ENCODE results near the gene ARFGAP1.

Gene ARFGAP1

DNA sequence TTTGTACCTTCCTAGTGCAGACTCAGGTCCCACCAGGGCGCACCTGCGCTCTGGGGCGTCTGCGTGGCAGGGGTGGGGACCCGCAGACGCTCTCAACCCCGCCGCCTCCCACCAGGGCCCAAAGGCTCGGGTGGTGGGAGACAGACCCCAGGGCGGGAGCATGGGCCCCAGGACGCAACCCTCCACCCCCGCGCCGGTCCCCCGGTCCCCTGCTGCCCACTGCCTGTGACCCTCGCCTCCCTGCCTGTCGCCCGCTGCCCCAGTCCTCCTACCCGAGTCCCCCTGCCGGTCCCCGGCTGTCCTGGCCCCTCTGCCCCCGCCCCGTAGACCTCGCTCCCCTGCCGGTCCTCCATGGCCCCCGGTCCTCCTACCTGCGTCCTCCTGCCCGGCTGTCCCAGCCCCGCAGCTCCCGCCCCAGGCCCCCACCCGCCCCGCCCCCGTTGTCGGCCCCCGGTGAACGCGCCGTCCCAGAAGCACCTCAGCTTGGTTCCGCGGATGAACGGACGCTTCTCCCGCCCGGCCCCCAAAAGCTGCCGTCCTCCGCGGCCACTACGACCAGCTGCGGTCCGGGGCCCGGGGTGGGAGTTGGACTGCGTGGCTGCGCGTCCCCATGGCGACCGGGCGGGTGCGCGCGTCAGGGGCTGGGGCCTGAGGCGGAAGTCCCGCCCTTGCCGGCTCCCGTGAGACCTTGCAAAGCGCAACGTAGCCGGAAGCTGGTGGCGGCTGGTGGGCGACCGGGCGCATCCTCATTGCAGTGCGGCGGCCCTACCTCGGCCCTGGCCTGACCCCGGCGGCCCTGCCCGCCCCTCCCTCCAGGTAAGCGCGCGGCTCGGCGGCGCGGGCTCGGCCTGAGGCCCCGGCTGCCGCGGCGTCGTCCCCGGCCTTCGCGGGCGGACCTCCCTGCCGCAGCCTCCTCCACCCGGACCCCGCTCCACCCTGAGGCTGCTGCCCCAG, at the start of gene ARFGAP1:
ARFGAP1 (plus strand) TSS at position 709 of the 954 bp plus-strand sequence. CDS start 2,768 bp downstream, outside the sequence.
- DNase-seq: peak; percentile 88

DNA sequence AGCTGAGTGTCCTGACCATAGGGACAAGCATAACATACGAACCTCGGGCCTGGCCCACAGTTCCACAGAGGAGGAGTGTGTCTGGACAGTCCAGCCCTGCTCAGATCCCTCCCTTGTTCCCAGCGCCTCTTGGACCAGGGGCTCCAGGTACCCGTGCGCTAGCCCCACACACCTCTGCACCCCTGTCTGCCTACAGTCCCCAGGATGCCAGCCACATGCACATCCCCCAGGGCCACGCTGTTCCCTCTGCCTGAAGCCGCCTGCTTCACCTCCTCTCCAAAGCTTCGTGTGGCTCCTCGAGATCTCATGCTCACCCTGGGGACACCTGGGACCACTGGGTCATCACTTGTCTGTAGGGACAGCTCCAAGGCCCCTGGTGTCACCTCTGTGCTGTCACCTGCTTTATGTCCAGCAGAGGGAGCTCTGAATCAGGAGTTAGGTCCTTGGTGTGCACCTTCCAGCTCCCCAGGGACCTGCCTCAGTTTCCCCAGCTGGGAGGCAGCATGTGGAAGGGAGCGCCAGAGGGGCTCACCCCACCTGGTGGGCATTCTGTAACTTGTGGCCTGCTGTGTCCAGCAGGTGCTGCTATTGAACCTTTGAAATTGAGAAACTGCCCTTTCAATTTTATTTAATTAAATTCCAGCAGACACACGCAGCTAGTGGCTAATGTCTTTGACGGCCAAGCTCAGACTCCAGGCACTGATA, 49.3 kb upstream of the ARFGAP1 start:
- DNase-seq: peak; percentile 56

DNA sequence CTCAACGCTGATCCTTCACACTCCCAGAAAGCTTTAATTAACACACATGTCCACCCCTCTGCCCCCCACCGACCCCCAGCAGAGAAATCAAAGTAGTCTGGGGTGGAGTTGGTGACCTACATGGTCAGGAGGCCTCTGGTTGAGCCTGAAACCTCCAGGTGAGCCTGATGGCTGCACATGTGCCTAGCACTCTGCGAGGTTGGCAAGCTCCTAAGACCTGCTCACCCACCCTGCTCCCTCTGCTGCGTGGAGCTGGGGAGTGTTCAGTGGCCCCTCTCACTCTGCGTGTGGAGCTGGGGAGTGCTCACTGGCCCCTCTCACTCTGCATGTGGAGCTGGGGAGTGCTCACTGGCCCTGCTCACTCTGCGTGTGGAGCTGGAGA, 48.8 kb upstream of the ARFGAP1 start:
- DNase-seq: no peak

DNA sequence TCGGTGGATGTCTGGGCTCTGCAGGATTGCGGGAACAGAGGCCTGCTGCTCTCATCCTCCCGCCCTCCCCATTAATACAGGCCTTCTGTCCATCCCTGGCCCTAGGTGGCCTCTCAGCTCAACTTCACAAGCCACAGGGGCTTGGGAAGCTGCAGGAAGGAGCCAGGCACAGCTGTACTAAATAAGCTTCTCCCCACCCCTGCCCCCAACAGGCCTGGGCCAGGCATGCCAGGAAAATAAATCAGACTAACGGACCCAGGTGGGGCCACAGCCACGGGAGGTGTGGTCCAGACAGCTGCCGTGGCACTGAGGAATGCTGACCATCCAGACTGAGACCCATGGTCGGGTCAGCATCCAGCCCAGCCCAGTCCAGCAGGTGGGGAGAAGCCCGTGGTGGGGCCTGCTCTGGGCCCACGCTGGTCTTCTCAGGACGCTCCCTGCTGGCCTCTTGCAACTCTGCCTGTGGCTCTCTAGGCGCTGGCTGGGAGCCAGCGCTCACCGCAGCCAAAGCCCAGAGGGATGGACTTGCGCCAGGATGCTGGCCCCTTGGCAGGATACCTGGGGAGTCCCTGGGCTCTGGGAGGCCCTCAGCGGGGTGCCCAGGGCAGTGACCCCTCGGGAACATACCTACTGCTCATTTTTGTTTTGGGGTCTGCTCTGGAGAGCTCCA, 48.1 kb upstream of the ARFGAP1 start:
- no peak for DNase-seq

DNA sequence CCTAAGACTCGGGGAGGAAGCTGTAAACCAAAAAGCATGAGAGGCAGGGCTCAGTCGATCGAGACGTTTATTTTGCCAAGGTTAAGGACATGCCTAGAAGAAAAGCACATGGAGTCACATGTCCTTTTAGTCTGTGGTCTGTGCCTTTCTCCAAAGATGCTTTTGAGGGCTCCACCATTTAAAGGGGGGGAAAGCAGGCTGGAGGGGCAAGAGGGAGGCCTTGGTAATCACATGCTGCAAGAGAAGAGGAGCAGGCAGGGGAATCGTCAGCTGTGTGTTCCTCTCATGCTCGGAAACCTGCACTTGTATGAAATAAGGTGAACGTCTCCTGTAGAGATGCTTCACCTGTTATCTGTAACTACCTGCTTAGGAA, 47.5 kb upstream of the ARFGAP1 start:
- DNase-seq: no peak

DNA sequence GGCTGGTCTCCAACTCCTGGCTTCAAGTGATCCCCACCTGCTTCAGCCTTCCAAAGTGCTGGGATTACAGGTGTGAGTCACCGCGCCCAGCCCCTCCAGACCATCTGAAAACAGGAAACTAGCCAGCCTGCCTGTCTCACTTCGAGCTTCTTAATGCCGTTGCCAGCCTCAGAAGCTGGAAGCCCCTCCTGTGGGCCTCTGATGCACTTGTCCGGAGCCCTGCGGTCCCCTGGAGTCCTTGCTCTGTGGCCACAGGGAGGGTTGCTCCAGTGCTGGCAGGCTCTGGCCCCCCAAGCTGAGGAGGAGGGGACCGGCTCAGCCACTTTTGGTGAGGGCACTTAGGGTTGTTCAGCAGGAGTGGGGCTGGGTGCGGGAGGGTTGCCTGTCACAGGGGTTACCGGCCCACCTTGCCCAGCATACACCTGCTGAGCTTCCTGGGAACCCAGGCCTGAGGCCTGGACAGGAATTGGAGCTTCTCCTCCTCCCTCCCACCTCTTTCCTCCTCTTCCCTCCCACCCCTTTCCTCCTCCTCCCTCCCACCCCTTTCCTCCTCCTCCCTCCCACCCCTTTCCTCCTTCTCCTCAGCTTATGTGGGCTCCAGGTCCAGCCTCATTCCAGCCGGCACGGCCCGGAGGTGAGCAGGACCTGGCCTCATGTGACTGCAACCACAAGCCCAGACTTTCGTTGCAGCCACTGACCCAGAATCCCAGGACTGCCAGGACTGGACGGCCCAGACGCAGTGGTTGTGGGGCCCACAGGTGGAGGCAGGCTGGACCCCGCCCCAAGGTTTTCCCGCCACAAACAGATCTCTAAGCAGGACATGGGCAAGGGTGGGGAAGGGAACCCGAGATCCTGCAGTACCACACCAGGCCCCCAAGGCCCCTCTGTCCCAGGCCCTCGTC, 46.3 kb upstream of the ARFGAP1 start:
- no peak for DNase-seq

DNA sequence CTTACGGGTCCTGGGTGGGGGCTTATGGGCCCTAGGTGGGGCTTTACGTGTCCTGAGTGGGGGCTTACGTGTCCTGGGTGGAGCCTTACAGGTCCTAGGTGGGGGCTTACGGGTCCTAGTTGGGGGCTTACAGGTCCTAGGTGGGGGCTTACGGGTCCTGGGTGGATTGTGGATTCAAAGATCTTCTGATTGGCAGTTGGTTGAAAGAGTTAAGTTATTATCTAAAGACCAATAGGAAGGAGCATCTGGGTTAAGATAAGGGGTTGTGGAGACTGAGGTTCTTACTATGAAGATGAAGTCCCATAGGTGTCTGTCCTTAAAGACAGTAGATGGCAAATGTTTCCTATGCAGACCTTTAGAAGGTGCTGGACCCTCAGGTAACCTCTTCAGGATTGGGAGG, 45.4 kb upstream of the ARFGAP1 start:
- no peak for DNase-seq

DNA sequence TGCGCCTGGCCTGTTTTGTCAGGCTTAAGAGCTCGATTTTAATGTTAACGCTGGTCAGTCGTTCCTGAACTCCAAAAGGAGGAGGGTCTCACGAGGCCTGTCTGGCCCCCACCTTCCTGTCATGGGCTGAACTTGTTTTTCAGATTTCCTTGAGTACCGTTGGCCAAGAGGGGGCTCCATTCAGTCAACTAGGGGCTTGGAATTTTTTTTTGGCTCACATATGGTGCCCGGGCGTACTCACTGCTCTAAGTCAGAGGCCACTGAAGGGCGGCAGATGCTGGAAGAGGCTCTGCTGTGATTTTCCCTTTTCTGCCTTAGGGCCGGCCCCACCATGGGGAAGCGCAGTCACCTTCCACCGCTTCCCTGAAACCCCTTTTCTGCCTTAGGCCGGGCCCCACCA, 43.8 kb upstream of the ARFGAP1 start:
- DNase-seq: no peak

DNA sequence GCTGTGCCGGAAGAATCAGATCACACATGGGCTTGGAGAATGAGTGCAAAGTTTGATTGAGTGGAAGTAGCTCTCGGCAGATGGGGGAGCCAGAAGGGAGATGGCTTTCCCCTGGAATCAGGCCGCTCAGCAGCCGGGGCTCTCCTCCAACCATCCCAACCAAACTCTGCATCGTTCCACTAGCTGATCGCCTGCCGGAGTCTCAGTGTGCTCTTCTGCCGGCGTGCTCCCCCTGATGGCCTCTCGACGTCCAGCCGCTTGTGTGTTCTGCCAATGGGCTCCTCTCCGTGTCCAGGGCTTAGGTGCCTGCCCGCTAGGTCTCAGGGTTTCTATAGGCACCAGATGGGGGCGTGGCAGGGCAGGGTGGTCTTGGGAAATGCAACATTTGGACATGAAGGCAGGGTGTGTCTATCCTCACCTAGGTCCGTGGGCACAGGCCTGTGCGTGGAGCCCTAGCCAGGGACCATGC, 41.8 kb upstream of the ARFGAP1 start:
- DNase-seq: no peak

DNA sequence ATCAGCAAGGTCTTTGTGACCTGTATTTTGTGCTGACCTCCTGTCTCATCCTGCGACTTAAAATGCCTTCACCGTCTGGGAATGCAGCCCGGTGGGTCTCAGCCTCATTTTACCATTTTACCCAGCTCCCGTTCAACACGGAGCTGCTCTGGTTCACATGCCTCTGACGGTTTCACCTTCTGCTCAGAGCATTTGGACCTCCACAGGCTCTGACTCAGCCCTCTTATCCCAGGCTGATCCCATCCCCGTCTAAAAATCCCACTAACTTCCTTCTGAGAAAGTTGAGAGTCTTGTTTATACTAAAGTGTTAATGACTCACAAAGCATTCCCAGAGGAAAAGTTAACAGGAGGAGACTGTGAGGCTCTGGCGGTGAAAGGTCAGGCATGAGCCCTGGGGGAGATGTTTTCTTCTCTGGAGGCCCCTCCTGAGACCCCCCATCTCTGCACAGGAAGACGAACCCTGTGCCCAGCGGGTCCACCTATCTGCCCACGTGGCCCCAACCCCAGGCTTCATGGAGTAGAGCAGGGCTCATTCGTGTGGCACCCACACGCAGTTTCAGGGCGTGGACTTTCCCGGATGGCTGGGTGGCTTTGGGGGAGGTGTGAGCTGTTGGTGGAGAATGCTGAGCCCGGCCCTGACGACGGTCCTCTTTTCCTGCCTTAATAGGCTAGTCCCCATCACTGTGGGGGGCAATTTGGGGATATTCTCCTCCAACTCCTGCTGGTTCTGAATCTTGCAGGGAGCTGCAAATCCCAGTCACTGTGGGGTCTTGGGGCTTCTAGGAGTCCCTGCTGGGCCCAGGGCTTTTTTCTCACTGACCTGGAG, 40.2 kb upstream of the ARFGAP1 start:
- DNase-seq: no peak

DNA sequence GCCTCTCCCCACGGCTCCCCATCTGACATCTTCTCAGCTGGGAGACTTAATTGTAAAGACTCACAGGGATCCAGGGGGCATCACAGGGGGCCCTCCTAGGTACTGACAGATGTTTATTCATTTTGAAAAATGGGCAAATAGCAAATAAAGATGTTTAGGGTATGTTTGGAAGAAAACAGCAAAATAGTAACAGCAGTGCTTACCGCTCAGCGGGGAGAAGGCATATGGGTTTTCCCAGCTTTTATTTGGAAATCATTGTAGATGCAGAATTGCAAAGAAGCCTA, 39.6 kb upstream of the ARFGAP1 start:
- DNase-seq: no peak

DNA sequence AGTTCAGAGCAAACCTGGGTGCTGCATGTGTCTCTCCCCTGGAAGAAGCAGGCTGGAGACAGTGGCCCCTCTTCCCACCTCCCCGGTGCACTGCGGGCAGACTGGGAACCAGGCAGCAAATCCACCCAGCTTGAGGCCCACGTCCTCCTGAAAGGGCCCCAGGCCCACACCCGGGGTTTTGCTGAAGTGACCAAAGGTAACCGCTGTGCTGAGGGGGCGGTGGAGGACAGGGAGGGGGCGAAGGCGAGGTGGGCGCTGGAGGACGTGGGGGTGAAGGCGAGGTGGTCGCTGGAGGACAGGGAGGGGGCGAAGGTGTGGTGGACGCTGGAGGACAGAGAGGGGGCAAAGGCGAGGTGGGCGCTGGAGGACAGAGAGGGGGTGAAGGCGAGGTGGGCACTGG, 38.7 kb upstream of the ARFGAP1 start:
- no peak for DNase-seq

DNA sequence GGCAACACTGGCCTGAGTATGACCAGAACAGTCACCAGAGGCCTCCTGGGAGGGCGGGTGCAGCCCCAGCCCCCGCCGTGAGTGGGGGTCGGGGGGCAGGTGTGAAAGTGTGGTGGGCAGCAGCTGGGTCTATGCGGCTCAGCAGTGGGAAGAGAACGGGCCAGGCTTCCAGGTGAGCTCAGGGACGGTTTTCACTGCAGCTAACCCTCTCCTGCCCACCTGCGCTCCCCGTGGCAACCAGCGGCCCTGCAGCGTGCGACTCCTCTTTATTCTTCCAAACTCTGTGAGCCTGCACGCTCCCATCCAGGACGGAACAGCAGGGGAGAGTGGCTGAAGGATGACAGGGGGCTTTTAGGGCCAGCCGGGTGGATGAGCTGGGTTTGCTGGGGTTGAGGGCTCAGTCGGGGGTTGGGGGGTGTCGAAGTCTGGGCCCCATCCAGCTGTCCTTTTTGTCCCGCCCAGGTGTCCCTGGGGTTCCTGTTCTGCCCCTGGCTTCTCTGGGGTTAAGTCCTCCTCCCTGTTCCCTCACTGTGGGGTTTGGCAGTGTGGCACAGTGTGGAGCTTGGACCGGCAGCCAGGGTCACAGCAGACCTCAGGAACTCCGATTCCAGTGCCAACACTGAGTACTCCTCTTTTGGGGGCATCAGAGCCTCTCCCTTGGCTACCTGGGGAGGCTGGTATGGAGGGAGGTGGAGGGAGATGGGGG, 37.8 kb upstream of the ARFGAP1 start:
- peak; percentile 24 for DNase-seq

DNA sequence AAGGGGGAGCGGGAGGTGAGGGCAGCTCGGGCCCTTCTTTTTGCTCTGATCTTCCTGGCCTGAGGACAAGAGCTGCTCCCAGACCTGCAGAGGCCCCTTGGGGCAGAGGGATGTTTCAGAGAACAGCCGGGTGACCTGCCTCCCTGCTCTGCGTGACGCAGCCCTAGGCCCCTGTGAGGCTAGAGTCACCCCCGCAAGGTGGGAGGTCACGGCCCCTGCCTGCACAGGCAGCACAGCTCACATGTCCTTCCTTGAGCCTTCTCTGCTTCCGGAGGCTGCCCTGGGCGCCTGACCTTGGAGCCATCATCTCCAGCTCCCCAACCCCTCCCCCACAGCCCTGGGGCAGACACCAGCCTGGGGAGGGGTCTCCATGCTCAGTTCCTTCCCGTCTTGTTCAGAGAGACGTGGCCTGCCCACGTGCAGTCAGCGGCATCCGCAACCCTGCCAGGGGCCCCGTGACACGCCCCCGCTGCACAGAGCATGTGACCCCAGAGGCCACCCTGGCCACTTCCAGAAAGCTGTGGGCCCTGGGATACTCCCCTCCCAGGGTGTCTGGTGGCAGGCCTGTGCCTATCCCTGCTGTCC, 37.1 kb upstream of the ARFGAP1 start, which contains the start of gene BIRC7:
BIRC7 (plus strand) TSS at position 507 of the 585 bp plus-strand sequence. CDS start 192 bp downstream, outside the sequence.
- DNase-seq: no peak

DNA sequence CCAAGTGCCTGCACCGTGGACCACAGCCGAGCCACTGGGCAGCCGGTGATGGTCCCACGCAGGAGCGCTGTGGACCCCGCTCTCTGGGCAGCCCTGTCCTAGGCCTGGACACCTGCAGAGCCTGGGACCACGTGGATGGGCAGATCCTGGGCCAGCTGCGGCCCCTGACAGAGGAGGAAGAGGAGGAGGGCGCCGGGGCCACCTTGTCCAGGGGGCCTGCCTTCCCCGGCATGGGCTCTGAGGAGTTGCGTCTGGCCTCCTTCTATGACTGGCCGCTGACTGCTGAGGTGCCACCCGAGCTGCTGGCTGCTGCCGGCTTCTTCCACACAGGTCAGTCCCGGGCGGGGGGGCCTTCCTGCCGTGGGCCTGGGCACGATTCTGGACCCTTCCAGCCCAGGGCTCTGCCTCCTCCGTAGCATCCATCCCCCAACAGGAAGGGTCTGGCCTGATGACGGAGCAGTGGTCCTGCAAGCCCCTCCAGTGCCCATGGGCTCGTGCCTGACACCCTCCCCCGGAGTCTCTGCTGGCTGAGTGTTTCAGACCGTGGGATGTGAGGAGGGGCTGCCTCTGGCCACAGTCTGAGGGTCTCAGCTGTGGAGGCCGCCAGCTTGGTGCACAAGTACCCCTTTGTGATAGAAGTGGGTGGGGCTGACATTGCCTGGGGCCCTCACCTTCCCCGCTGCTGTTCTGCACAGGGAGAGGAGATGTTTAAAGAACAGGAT, 36.3 kb upstream of the ARFGAP1 start:
- no peak for DNase-seq

DNA sequence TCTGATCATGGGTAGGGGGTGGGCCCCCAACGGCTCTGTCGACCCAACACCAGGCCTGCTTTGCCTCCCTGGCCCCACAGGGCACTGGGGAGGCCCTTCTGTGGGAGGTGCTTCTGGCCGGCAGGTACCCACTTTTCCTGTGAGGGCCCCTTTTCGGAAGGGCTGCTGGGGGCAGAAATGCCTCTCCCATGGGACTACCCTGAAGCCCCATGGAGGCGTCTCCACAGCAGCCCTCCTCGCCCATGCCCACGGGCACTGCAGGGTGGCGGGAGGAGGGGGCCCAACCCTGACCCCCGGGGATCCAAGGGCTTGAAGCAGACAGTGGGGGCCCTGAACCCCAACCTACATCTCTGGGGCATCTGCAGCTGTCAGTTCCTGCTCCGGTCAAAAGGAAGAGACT, 34.6 kb upstream of the ARFGAP1 start:
- DNase-seq: no peak

DNA sequence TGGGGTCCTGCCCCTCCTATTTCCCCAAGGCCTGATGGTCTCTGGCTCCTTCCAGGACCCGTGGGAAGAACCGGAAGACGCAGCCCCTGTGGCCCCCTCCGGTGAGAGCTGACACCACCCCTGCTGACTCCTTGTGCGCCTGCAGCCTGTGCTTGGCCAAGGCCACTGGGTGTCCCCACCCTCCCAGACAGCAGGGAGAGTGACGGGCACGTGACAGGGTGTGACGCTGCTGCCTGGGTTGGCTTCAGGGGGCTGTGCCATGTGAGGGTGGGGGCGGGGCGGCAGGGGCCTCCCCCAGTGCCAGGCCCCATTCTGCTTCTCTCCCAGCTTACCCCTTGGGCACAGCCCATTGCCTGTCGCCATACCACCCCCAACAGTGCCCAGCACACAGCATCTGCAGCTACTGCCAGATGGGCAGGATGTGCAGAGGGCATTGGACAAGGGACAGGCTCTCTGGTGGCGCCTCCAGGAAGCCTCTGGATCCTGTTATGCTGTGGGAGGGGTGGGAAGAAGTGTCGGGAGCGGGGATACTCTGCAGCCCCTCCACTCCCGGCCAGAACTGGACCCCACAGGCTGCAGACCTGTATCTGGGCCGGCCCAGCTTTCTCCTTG, 34.0 kb upstream of the ARFGAP1 start:
- no peak for DNase-seq

DNA sequence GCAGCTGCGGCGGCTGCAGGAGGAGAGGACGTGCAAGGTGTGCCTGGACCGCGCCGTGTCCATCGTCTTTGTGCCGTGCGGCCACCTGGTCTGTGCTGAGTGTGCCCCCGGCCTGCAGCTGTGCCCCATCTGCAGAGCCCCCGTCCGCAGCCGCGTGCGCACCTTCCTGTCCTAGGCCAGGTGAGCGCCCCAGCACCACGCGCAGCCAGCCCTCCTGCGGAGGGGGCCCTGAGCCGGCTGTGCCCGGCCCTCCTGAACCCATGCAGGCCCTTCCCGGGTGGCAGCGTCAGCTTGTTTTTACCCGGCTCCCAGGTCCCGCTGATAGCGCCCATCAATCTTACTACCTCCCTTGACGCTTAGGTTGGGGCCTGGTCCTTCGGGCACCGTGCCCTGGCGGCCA, 33.2 kb upstream of the ARFGAP1 start:
- DNase-seq: no peak

DNA sequence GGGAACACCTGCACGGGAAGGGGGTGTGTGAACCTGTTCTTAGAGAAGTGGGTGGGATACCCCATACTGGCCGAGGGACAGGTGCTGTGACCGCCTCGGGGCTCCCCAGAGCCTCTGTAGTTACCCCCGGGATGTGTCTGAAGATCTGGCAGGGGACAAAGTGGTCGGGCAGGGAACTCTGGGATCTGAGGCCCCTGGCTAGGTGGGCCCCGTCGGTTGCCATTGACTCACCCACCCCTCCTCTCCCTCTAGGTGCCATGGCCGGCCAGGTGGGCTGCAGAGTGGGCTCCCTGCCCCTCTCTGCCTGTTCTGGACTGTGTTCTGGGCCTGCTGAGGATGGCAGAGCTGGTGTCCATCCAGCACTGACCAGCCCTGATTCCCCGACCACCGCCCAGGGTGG, 32.6 kb upstream of the ARFGAP1 start:
- no peak for DNase-seq

Data from CD4-positive, alpha-beta T cell treated with Interleukin-10 for 1 hour (primary cell).